CD4-positive, alpha-beta T cell treated with Interleukin-2 at 100 ng/mL for 4 hours (primary cell): ENCODE data around the gene NUDT19.
A peak's percentile ranks its signal among the peaks of the same experiment; 100 is the strongest.
"Not testable (repeated sequence)": the region's sequence is repeated elsewhere in the genome, so short reads cannot be mapped to it uniquely, and the experiment has no call there.

Experiments used
- DNase-seq: peaks from one replicate; pipeline ENCODE4 v3.0.0-alpha.2; 2020; ENCODE audit warnings: low spot score

NUDT19 gene

GRCh38 chr19:32716203-32716602 is 24.6 kb downstream of the NUDT19 start:
- DNase-seq = not testable (repeated sequence)

GRCh38 chr19:32717496-32717895 is 25.9 kb downstream of the NUDT19 start:
- DNase-seq = no peak

DNA sequence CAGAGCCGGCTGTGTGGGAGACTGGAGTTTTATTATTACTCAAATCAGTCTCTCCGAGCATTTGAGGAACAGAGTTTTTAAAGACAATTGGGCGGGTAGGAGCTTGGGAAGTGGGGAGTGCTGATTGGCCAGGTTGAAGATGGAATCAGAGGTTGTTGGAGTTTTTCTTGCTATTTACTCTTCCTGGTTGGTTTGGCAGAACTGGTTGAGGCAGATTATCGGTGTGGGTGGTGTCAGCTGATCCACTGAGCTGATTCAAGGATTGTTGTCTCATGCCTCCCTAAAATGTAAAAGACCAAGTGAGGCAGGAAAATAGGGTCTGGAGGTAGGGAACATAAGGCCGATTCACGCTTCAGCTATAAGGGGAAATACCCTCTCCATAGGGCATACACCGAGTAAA is 26.7 kb downstream of the NUDT19 start:
- DNase-seq = no peak

- DNase-seq = no peak
Measured at GRCh38 chr19:32719611-32720059, 28.0 kb downstream of the NUDT19 start, which contains the start of gene TDRD12. TSS of gene TDRD12 (plus strand) at chr19:32719767. CDS start at chr19:32720073, 306 bp downstream.

DNA sequence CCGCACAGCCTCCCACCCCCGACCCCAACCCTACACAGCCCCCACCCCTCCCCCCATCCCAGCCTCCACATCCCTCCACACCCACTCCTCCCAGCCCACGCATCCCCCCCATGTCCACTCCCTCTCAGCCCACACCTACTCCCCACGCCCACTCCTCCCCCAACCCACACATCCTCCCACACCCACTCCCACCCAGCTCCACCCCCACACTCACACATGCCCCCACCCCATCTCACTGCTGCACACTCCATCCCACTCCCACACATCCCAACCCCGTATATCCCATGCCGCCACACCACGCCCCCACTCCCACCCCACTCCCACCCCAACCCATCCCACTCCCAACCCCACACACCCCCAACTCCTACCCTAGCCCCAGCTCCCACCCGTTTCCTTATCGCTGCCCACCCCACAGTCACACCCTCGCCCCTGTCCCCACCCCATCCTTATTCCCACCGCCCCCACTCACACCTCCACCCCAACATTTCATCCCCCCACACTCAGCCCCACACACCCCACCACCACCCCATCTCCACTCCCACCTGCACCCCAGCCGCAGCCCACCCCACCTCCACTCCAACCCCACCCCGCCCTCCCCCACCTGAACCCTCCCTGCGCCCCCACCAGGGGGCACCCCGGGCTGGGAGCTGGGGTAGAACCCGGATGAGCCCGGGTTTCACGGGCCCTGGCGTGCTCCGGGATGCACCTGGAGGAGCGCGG is 28.8 kb downstream of the NUDT19 start:
- DNase-seq = no peak

- DNase-seq = no peak
Measured at GRCh38 chr19:32720936-32721250, 29.3 kb downstream of the NUDT19 start.

GRCh38 chr19:32735936-32736335 is 44.3 kb downstream of the NUDT19 start:
- DNase-seq = no peak

- DNase-seq = no peak
Measured at GRCh38 chr19:32743021-32743420, 51.4 kb downstream of the NUDT19 start.

GRCh38 chr19:32743447-32743846 is 51.8 kb downstream of the NUDT19 start:
- DNase-seq = no peak

DNA sequence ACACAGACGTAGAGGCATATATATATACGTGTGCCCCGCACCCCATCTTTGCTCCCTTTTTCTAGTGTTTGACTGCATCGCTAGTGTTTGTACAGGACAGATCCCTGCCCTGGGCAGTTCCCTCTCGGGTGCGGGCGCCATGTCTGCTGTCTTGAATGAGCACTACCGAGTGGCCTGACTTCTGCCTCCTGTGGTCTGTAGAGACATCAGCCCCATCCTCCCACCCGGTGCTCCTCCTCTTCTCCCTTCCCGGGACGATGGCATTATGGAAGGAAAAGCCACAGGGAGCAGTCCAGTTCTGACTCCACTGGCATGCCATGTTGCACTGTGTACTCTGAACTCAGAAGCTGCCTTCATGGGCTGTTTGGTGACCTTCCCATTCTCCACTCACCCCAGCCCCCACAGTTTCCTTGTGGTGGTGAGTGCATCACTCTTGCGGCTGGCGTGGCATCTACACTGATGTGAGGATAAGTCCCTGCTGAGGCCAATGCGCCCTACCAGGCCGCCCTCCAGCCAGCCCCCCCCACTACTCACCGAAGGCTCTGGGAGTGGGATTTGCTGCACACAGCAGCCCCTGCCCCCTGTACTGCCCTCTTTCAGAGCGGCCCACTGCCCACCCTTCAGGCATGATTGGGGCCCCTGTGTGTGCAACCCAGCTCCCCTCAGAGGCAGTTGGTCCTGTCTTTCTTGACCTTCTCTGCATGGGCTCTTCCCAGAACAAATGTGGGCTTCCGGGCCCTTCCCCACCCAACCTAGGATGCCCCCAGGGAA is 53.1 kb downstream of the NUDT19 start:
- DNase-seq = no peak

DNA sequence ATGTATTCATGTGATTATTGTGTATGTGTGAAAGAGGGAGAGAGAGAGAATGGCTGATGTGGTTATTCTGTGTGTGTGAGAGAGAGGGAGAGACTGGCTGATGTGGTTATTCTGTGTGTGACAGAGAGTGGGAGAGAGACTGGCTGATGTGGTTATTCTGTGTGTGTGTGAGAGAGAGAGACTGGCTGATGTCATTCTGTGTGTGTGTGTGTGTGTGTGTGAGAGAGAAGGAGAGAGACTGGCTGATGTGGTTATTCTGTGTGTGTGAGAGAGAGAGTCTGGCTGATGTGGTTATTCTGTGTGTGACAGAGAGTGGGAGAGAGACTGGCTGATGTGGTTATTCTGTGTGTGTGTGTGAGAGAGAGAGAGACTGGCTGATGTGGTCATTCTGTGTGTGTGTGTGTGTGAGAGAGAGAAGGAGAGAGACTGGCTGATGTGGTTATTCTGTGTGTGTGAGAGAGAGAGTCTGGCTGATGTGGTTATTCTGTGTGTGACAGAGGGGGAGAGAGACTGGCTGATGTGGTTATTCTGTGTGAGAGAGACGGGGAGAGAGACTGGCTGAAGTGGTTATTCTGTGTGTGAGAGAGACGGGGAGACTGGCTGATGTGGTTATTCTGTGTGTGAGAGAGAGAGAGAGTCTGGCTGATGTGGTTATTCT is 54.1 kb downstream of the NUDT19 start:
- DNase-seq = peak; percentile 21

- DNase-seq = peak; percentile 25
Measured at GRCh38 chr19:32746631-32747196, 55.1 kb downstream of the NUDT19 start.

- no peak for DNase-seq
Measured at GRCh38 chr19:32748497-32748896, 56.9 kb downstream of the NUDT19 start.

DNA sequence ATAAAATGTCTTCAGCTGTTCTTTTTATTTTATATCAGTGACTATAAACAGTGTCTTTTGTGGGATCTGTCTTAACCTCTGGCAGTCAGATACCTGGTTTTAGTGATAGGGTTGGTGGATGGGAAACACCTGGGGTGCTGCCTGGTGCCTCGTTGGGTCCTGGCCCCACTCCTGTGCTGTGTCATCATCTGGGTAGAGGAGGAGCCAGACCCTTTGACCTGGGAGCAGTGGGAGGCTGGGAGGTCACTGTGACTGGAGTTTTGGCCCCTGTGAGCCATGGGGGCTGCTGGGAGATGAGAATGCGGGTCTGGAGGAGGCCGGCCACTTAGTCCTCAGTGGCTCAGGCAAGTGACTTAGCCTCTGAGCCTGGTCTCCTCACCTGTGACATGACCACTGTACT is 57.3 kb downstream of the NUDT19 start:
- no peak for DNase-seq

DNA sequence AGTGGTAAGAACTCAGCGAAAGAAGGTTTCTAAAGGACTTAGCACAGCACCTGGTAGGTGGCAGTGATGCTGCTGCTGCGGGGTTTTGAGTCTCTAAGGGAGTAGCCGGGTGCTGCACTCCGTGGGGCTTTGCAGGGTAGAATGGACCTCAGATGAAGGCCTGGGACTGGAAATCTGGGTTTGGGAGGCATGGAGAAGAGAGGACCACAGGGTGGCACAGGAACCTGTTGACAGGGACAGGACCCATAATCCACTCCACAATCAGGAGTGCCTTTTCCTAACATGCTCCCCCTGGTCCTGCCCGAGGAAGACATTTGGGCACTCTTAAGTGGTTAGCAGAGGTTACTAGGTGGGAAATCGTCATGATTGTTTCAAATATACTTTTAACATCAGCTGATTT is 57.7 kb downstream of the NUDT19 start:
- no peak for DNase-seq

DNA sequence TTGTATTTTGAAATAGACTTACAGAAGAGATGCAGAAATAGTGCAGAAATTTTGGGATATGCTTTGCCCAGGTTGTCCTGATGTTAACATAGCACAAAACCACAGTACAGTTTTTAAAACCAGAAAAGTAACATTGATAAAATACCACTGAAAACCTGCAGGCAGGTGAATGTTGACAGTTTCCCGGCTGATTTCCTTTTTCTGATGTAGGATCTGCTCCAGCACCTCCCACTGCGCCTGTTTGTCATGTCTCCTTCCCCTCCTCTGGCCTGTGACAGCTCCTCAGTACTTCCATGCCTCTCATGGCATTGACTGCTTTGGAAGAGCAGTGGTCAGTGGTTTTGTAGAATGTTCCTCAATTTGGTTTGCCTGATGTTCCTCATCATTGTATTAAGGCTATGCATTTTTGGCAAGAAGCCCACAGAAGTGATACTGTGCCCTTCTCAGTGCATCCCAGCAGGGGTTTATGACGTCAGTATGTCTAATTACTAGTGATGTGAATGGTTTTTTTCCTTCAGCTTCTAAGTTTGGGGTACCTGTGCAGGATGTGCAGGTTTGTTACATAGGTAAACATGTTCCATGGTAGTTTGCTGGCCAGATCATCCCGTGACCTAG is 58.9 kb downstream of the NUDT19 start:
- DNase-seq = no peak

DNA sequence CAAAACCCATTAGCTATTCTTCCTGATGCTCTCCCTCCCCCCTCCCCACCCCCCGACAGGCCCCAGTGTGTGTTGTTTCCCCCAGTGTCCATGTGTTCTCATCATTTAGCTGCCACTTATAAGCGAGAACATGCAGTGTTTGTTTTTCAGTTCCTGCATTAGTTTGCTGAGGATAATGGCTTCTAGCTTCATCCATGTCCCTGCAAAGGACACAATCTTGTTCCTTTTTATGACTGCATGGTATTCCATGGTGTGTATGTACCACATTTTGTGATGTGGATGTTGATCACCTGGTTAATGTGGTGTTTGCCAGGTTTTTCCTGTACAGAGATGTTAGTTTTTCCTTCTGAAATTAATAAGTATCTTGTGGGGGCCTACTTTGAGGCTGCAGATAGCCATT is 59.4 kb downstream of the NUDT19 start:
- no peak for DNase-seq

DNA sequence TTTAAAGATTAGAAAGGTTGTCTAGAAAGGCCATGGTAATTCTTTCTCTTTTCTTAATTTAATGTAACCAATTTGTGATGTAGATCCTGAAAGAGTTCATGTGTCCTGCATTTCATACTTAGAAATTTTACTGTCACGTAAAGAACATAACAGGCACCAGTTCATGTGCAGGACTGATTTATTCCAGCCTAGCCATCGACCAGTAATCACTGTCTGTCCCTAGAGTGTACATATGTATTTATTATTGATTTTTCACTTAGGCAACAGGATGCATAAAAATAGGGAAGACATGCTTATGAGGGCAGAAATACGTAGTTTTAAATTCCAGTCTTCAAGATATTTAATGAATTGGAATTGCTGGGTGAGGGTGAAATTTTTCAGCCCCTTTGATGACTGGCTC is 65.6 kb downstream of the NUDT19 start:
- DNase-seq = no peak
